ENCODE data around the gene USP6NL. TPM values are rescaled to one million over a fixed set of nuclear protein-coding genes. Genes with fewer than 3 reads are reported as not detected.
"Not testable (repeated sequence)": the region's sequence is repeated elsewhere in the genome, so short reads cannot be mapped to it uniquely, and the experiment has no call there.

The USP6NL gene
- total RNA-seq, 1 donor from 2014 or later: 11.3 TPM

- DNase-seq (ENCODE audit: low spot score): no peak
Observed at GRCh38 chr10:11448545-11449244, 162.8 kb downstream of the USP6NL start.

GRCh38 chr10:11448190-11448544 is 163.3 kb downstream of the USP6NL start:
- no peak for DNase-seq (ENCODE audit: low spot score)

- DNase-seq (ENCODE audit: low spot score): no peak
Observed at GRCh38 chr10:11447586-11447985, 163.9 kb downstream of the USP6NL start.

- no peak for DNase-seq (ENCODE audit: low spot score)
Observed at GRCh38 chr10:11446864-11447263, 164.6 kb downstream of the USP6NL start.

- DNase-seq (ENCODE audit: low spot score): no peak
Observed at GRCh38 chr10:11446133-11446532, 165.3 kb downstream of the USP6NL start.

- DNase-seq (ENCODE audit: low spot score): no peak
Observed at GRCh38 chr10:11444531-11445228, 166.8 kb downstream of the USP6NL start.

- no peak for DNase-seq (ENCODE audit: low spot score)
Observed at GRCh38 chr10:11444155-11444530, 167.3 kb downstream of the USP6NL start.

GRCh38 chr10:11443468-11444154 is 167.8 kb downstream of the USP6NL start:
- no peak for DNase-seq (ENCODE audit: low spot score)

GRCh38 chr10:11442001-11442773 is 169.3 kb downstream of the USP6NL start:
- no peak for DNase-seq (ENCODE audit: low spot score)

GRCh38 chr10:11441151-11441535 is 170.3 kb downstream of the USP6NL start:
- no peak for DNase-seq (ENCODE audit: low spot score)

- DNase-seq (ENCODE audit: low spot score): no peak
Observed at GRCh38 chr10:11440250-11441150, 170.9 kb downstream of the USP6NL start.

- no peak for DNase-seq (ENCODE audit: low spot score)
Observed at GRCh38 chr10:11439523-11440053, 171.9 kb downstream of the USP6NL start.

GRCh38 chr10:11437391-11438142 is 173.9 kb downstream of the USP6NL start:
- no peak for DNase-seq (ENCODE audit: low spot score)

GRCh38 chr10:11436445-11436844 is 175.0 kb downstream of the USP6NL start:
- DNase-seq (ENCODE audit: low spot score): not testable (repeated sequence)

- DNase-seq (ENCODE audit: low spot score): peak; percentile 23
Observed at GRCh38 chr10:11435581-11435981, 175.9 kb downstream of the USP6NL start.

- no peak for DNase-seq (ENCODE audit: low spot score)
Observed at GRCh38 chr10:11434324-11434723, 177.1 kb downstream of the USP6NL start.

GRCh38 chr10:11433657-11434056 is 177.8 kb downstream of the USP6NL start:
- DNase-seq (ENCODE audit: low spot score): no peak

GRCh38 chr10:11431216-11431555 is 180.3 kb downstream of the USP6NL start:
- no peak for DNase-seq (ENCODE audit: low spot score)

- DNase-seq (ENCODE audit: low spot score): no peak
Observed at GRCh38 chr10:11430421-11431215, 180.8 kb downstream of the USP6NL start.
